Rectal smooth muscle tissue (tissue), 1 donor: ENCODE results near the gene SIMC1.

Experiments used
- H3K27ac ChIP-seq: one replicate; pipeline ENCODE4 v1.7.0; 2013; ENCODE audit warnings: low read depth, low read length, inconsistent platforms
- H3K27me3 ChIP-seq: one replicate; pipeline ENCODE4 v1.7.0; 2013; ENCODE audit warnings: low read length; ENCODE audit not compliant: control insufficient read depth, insufficient read depth
- H3K36me3 ChIP-seq: one replicate; pipeline ENCODE4 v1.7.0; 2013; ENCODE audit warnings: low read length; ENCODE audit not compliant: control insufficient read depth, insufficient read depth
- H3K4me1 ChIP-seq: one replicate; pipeline ENCODE4 v1.7.0; 2013; ENCODE audit warnings: low read length; ENCODE audit not compliant: control insufficient read depth, insufficient read depth
- H3K4me3 ChIP-seq: one replicate; pipeline ENCODE4 v1.7.0; 2013; ENCODE audit warnings: low read length
- H3K9ac ChIP-seq: one replicate; pipeline ENCODE4 v1.7.0; 2013; ENCODE audit warnings: low read length

Gene SIMC1

DNA sequence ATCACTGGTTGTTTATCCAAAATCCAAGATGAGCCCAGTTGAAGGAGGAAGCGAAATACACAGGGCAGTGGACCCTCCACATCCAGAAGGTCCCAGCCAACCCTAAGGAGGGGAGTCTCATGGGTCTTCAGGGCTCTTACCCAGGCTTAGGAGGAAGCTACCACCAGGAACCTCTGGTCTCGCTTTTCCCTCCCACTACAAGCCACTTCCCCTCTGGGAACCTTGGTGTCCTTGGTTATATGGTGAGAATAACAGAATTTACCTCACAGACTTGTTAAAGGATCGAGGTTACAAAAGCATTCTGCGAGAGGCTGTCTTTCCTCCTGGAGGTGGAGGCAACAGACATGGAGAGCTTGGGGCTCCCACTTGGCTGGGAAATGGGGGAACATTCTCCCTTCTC, 153.8 kb downstream of the SIMC1 start:
- Histone ChIP-seq H3K9ac (no peak overlapping the region), H3K4me3 (no peak overlapping the region), H3K4me1 (peaks cover 5% of the 10 kb centered on the region), H3K27ac (no peak overlapping the region), H3K36me3 (peaks cover 28% of the 10 kb centered on the region), H3K27me3 (no peaks in the 10 kb centered on the region)

DNA sequence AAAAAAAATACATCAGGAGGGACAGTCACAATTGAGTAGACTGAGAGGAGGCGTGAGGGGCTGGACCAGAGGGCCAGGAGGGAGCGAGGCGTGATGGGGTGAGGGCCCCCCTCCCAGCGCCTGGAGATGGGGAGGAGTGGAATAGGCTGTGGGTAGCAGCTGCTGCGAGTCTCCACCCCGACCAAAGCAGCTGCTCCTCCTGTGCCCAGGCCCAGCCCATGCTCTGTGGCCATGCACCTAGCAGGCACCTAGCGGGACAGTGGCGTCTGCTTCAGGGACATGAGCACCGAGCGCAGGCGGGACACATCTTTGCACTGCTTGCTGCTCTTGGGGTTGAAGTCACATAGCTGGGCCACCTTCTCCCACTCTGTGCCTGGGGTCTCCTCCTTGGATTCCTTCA, 154.3 kb downstream of the SIMC1 start:
- Histone ChIP-seq H3K27ac (no peak overlapping the region), H3K36me3 (peaks cover 29% of the 10 kb centered on the region), H3K4me1 (peaks cover 5% of the 10 kb centered on the region), H3K27me3 (no peaks in the 10 kb centered on the region), H3K4me3 (no peak overlapping the region), H3K9ac (no peak overlapping the region)

DNA sequence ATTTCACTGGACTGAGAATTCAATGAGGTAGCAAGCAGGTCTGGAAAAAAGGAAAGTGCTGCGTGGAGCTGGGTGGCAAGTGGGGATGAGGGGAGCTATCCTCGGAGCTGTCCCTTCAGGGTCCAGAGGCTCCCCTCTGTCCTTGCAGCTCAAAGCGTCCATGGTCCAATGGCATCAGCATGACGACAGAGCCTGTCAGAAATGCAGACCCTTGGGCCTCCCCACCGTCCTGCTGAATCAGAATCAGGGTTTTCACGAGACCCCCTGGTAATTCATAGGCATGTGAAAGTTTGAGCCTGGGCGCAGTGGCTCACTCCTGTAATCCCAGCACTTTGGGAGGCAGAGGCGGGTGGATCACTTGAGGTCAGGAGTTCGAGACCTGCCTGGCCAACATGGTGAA, 155.9 kb downstream of the SIMC1 start:
- no peak overlapping the region for H3K27ac ChIP-seq
- H3K9ac ChIP-seq: no peak overlapping the region
- H3K4me3 ChIP-seq: no peak overlapping the region
- peaks cover 5% of the 10 kb centered on the region for H3K4me1 ChIP-seq
- peaks cover 32% of the 10 kb centered on the region for H3K36me3 ChIP-seq
- H3K27me3 ChIP-seq: no peaks in the 10 kb centered on the region

DNA sequence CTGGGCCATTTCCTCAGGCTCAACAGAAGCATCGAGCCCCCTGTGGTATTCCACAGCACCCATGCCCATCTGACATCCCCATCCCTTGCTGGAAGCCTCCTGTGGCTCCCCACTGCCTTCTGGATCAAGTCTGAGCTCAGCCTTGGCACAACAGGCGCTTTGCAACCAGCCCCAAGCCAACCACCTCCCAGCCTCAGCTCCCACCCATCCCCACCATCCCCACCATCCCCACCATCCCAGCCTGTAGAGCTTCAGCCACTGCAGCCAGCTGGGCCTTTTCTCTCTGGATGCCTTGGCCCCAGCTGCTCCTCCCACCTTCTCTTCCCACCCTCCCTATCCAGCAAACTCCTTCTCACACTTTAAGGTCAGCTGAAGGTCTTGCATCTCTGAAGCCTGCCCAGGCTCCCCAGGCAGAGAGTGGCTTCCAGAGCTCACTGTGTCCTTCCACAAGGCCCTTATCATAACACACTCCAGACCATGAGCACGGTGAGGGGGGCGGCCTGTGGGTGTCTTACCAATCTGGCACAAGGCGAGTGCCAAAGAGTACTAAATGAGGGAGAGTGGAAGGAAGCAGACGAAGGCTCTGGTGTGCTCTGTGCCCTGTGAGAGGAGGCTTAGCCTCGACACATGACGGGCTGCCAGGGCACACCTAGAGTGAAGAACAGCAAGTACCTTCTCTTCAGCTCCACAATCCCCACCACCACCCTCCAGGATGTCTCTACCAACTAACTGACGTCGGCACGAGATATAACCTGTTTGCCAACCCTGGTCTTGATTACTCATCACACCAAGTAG, 156.9 kb downstream of the SIMC1 start:
- Histone ChIP-seq H3K4me3 (no peak overlapping the region), H3K4me1 (no peaks in the 10 kb centered on the region), H3K27me3 (no peaks in the 10 kb centered on the region), H3K9ac (no peak overlapping the region), H3K36me3 (peaks cover 32% of the 10 kb centered on the region), H3K27ac (no peak overlapping the region)
